ENCODE data around the gene PRAMEF8.
"Not testable (repeated sequence)": the region's sequence is repeated elsewhere in the genome, so short reads cannot be mapped to it uniquely, and the experiment has no call there.

PRAMEF8 gene

DNA sequence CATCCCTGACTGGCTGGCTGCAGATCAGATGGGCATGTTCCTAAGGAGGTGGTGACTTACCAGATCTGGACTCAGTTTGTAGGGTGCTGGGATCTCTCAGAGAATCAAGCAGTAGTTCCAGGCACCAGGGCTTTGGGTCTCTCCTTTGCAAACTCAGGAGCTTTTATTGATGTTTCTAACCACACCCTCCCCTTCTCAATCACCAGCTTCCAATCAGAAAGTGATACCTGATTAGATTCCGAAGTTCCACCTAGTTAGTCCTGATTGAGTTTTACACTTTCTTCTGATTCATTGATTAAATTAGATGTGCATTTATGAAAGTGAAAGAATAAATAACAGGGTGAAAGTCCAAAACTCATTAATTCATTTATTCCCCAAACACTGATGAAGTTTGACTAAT is at the start of gene PRAMEF8:
Gene PRAMEF8, minus strand, starts transcription at position 101 of the 400 bp plus-strand sequence. CDS start 1,046 bp downstream, outside the sequence.
- in situ Hi-C loops (cut with MboI; ENCODE audit: low sequenced_read_pairs); H3K4me1 ChIP-seq; DNase-seq (ENCODE audit: low spot score in 2 of 2); H3K27me3 ChIP-seq (ENCODE audit: low read depth); H3K36me3 ChIP-seq (replicated peaks); H3K9me3 ChIP-seq; H3K4me3 ChIP-seq: not testable (repeated sequence)

DNA sequence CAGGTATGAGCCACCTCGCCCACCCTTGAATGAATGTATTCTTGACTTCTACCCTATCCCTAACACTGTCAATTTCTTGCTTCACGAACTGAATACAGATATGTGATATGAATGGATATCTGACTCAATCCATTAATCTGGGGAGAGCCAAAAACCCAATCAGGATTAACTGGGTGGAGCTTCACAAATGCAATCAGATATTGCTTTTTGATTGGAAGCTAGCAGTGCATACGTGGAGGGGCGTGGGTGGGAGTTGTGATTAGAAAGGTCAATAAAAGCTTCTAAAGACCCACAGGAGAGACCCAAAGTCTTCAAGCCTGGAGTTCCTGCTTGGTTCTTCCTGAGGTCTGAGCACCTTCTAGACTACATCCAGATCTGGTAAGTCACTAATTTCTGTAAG is 30.3 kb upstream of the PRAMEF8 start, which contains the start of gene PRAMEF15:
Gene PRAMEF15, plus strand, starts transcription at position 301 of the 400 bp plus-strand sequence. CDS start 2,827 bp downstream, outside the sequence.
- H3K36me3 ChIP-seq (replicated peaks); H3K4me3 ChIP-seq; DNase-seq (ENCODE audit: low spot score in 2 of 2); H3K27me3 ChIP-seq (ENCODE audit: low read depth); in situ Hi-C loops (cut with MboI; ENCODE audit: low sequenced_read_pairs); H3K9me3 ChIP-seq; H3K4me1 ChIP-seq: not testable (repeated sequence)

DNA sequence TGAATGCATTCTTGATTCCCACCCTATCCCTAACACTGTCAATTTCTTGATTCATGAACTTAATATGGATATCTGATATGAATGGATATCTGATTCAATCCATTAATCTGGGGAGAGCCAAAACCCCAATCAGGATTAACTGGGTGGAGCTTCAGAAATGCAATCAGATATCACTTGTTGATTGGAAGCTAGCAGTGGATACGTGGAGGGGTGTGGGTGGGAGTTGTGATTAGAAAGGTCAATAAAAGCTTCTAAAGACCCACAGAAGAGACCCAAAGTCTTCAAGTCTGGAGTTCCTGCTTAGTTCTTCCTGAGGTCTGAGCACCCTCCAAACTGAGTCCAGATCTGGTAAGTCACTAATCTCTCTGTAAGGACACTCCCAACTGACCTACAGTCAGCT is 18.3 kb upstream of the PRAMEF8 start, which contains the start of gene PRAMEF33:
Gene PRAMEF33, plus strand, starts transcription at position 301 of the 400 bp plus-strand sequence. CDS start 2,416 bp downstream, outside the sequence.
- H3K9me3 ChIP-seq; H3K27me3 ChIP-seq (ENCODE audit: low read depth); DNase-seq (ENCODE audit: low spot score in 2 of 2); H3K4me1 ChIP-seq; in situ Hi-C loops (cut with MboI; ENCODE audit: low sequenced_read_pairs); H3K4me3 ChIP-seq; H3K36me3 ChIP-seq (replicated peaks): not testable (repeated sequence)

DNA sequence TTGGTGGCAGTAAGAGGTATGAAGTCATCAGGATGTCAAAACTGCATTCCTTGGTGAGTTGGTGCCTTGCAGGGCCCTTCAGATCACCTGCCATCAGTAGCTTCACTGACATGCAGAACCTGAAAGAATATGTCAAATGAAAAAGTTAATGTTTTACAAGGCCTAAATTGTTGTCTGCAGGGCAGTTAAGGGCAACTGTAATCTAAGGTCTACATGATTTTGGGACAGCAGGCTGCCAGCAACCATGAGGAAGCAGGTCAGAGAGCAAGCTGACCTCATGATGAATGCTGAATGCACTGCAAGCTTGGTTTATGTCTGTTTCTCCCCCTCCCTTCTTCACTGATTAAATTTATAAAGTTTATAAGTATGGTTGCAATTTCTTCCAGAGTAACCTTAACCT is 17.3 kb upstream of the PRAMEF8 start:
- in situ Hi-C loops (cut with MboI; ENCODE audit: low sequenced_read_pairs); H3K4me1 ChIP-seq; H3K27me3 ChIP-seq (ENCODE audit: low read depth); H3K4me3 ChIP-seq; H3K9me3 ChIP-seq; DNase-seq (ENCODE audit: low spot score in 2 of 2); H3K36me3 ChIP-seq (replicated peaks): not testable (repeated sequence)

DNA sequence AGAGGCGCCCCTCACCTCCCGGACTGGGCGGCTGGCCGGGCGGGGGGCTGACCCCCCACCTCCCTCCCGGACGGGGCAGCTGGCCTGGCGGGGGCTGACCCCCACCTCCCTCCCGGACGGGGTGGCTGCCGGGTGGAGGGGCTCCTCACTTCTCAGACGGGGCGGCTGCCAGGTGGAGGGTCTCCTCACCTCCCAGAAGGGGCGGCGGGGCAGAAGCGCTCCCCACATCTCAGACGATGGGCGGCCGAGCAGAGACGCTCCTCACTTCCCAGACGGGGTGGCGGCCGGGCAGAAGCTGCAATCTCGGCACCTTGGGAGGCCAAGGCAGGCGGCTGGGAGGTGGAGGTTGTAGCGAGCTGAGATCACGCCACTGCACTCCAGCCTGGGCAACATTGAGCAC is 13.8 kb upstream of the PRAMEF8 start:
- H3K4me1 ChIP-seq; H3K9me3 ChIP-seq; H3K4me3 ChIP-seq; H3K36me3 ChIP-seq (replicated peaks); H3K27me3 ChIP-seq (ENCODE audit: low read depth); in situ Hi-C loops (cut with MboI; ENCODE audit: low sequenced_read_pairs); DNase-seq (ENCODE audit: low spot score in 2 of 2): not testable (repeated sequence)

DNA sequence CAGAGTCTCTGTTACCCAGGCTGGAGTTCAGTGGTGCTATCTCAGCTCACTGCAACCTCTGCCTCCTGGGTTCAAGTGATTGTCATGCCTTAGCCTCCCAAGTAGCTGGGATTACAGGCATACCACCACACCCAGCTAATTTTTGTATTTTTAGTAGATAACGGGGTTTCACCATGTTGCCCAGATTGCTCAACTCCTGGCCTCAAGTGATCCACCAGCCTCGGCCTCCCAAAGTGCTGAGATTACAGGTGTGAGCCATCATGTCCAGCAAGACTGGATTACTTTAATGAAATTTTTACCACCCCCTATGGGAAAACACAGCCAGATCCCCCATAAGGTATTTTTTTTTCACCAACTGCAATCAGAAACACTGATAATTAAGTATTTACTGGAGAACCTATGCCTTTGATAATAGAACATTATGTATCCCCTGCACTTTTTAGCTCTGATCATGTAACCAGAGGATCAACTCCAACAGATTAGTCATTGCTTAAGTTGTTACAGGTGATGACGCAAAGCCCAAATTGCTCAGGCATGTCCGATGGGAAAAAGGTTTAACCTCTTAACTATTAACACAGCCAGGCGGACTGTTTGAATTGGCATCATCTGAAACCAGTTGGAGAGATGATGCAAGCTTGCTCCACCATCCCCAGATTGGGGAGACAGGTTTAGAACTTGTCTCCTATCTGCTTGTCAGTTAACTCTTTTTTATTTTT is 12.4 kb upstream of the PRAMEF8 start:
- H3K9me3 ChIP-seq; in situ Hi-C loops (cut with MboI; ENCODE audit: low sequenced_read_pairs); H3K36me3 ChIP-seq (replicated peaks); DNase-seq (ENCODE audit: low spot score in 2 of 2); H3K4me3 ChIP-seq; H3K4me1 ChIP-seq; H3K27me3 ChIP-seq (ENCODE audit: low read depth): not testable (repeated sequence)

DNA sequence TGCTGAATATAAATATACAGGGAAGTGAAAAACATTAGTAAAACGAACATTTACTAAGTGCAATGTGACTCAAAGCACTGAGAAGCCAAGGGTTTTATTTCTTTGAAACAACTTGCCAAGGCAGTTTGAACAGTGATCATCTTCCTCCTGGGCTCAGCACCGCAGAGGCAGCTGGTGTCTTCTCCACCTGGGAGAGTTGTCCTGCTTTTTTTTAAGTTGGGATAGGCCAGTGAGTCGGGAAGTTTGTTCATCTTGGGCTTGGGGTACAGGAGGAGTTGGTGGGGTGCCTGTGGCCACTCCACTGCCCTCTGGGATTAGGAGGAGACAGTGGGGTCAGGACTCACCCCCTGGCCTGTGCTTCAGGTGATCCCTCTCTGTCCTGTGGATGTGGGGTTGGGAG is 4.1 kb upstream of the PRAMEF8 start:
- in situ Hi-C loops (cut with MboI; ENCODE audit: low sequenced_read_pairs); DNase-seq (ENCODE audit: low spot score in 2 of 2); H3K27me3 ChIP-seq (ENCODE audit: low read depth); H3K4me1 ChIP-seq; H3K36me3 ChIP-seq (replicated peaks); H3K4me3 ChIP-seq; H3K9me3 ChIP-seq: not testable (repeated sequence)

DNA sequence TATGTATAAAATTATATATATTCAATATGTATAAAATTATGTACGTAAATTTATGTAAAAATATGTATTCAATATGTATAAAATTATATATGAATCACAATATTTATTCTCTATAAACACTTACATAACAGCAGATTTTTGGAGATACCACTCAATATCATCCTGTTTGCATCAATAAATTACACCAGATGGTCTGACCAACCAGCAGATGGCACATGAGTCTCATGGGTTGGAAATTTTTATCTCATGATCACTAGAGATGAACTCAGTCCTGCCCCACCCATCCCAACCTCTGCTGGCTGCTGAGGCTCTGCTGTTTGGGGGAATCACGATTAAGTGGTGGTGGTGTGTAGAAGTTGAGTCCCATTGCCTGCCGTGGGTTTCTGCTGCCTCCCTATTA is 5.3 kb downstream of the PRAMEF8 start:
- H3K4me3 ChIP-seq; in situ Hi-C loops (cut with MboI; ENCODE audit: low sequenced_read_pairs): not testable (repeated sequence)

DNA sequence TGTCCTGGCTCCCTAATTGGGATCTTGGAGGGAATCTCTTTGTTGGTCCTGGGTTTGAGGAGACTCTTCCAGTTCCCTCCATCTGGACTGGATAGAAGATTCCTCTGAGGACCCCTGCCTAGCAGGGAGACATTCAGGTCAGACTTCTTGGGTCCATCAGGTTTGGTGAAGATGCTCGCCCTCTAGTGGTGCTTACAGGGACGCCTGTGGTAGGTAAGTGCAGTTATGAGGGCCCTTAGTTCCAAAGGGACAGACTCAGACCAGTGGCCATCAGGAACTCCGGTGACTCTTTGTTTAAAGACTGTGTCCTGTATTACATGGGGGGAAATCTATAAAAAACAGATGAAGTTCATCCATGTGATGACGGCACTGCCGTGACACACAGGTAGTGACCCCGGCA is 7.9 kb downstream of the PRAMEF8 start:
- H3K4me1 ChIP-seq; H3K4me3 ChIP-seq; H3K27me3 ChIP-seq (ENCODE audit: low read depth); H3K36me3 ChIP-seq (replicated peaks); in situ Hi-C loops (cut with MboI; ENCODE audit: low sequenced_read_pairs); H3K9me3 ChIP-seq; DNase-seq (ENCODE audit: low spot score in 2 of 2): not testable (repeated sequence)

More for the DNA sequence above, 5.3 kb downstream of the PRAMEF8 start:
- not testable (repeated sequence) for DNase-seq (ENCODE audit: low spot score in 2 of 2); H3K4me1 ChIP-seq; H3K9me3 ChIP-seq; H3K36me3 ChIP-seq (replicated peaks); H3K27me3 ChIP-seq (ENCODE audit: low read depth)

DNA sequence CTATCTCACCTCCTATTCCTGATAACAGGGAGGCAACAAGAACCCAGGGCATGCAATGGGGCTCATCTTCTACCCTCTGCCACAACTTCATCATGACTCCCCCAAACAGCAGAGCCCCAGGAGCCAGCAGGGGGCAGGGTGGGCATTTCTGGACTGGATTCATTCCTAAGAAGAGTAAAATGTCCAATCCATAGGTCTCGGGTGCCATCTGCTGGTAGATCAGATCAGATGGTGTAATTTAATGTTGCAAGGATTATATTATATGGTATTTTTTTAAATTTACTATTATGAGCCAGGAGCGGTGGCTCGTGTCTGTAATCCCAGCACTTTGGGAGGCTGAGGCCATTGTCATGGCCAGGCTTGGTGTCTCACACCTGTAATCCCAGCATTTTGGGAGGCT is 19.8 kb downstream of the PRAMEF8 start:
- H3K4me3 ChIP-seq; in situ Hi-C loops (cut with MboI; ENCODE audit: low sequenced_read_pairs); H3K36me3 ChIP-seq (replicated peaks); H3K27me3 ChIP-seq (ENCODE audit: low read depth); DNase-seq (ENCODE audit: low spot score in 2 of 2); H3K9me3 ChIP-seq; H3K4me1 ChIP-seq: not testable (repeated sequence)

DNA sequence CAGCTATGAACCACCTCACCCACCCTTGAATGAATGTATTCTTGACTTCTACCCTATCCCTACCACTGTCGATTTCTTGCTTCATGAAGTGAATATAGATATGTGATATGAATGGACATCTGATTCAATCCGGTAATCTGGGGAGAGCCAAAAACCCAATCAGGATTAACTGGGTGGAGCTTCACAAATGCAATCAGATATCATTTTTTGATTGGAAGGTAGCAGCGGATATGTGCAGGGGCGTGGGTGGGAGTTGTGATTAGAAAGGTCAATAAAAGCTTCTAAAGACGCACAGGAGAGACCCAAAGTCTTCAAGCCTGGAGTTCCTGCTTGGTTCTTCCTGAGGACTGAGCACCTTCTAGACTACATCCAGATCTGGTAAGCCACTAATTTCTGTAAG is 31.0 kb downstream of the PRAMEF8 start, which contains the start of gene PRAMEF5:
Gene PRAMEF5, plus strand, starts transcription at position 301 of the 400 bp plus-strand sequence. CDS start 5,071 bp downstream, outside the sequence.
- H3K36me3 ChIP-seq (replicated peaks); in situ Hi-C loops (cut with MboI; ENCODE audit: low sequenced_read_pairs); H3K9me3 ChIP-seq; H3K4me3 ChIP-seq; DNase-seq (ENCODE audit: low spot score in 2 of 2); H3K4me1 ChIP-seq; H3K27me3 ChIP-seq (ENCODE audit: low read depth): not testable (repeated sequence)

DNA sequence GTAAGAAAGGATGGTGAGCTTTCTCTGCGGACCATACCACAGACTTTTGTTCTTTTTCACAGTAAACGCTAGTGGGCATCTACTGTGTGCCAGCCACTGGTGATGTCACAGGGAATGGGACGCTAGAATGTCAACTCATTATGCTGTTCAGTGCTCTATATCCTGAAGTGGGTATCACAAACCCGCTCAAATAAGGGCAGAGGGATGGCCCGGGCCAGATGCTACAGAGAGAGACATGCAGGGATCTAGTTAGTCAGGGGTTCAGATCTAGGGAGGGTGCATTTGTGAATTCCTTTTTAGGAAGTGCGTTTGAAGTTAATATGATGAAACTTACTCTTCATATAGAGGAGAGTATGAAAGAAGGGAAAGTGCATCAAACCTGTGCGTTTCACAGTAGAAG is 37.8 kb downstream of the PRAMEF8 start:
- H3K4me3 ChIP-seq; in situ Hi-C loops (cut with MboI; ENCODE audit: low sequenced_read_pairs); H3K27me3 ChIP-seq (ENCODE audit: low read depth); H3K4me1 ChIP-seq; H3K36me3 ChIP-seq (replicated peaks); DNase-seq (ENCODE audit: low spot score in 2 of 2); H3K9me3 ChIP-seq: not testable (repeated sequence)

DNA sequence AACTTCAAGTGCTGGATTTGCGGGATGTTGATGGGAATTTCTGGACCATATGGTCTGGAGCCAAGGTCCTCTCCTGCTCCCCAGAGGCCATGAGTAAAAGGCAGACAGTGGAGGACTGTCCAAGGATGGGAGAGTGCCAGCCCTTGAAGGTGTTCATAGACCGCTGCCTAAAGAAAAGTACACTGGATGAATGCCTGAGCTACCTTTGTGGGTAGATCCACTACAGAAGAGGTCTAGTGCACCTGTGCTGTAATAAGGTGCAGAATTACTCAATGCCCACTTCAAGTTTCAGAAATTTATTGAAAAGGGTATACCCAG is 38.4 kb downstream of the PRAMEF8 start:
- H3K27me3 ChIP-seq (ENCODE audit: low read depth); H3K36me3 ChIP-seq (replicated peaks); H3K9me3 ChIP-seq; H3K4me1 ChIP-seq; H3K4me3 ChIP-seq; in situ Hi-C loops (cut with MboI; ENCODE audit: low sequenced_read_pairs); DNase-seq (ENCODE audit: low spot score in 2 of 2): not testable (repeated sequence)

DNA sequence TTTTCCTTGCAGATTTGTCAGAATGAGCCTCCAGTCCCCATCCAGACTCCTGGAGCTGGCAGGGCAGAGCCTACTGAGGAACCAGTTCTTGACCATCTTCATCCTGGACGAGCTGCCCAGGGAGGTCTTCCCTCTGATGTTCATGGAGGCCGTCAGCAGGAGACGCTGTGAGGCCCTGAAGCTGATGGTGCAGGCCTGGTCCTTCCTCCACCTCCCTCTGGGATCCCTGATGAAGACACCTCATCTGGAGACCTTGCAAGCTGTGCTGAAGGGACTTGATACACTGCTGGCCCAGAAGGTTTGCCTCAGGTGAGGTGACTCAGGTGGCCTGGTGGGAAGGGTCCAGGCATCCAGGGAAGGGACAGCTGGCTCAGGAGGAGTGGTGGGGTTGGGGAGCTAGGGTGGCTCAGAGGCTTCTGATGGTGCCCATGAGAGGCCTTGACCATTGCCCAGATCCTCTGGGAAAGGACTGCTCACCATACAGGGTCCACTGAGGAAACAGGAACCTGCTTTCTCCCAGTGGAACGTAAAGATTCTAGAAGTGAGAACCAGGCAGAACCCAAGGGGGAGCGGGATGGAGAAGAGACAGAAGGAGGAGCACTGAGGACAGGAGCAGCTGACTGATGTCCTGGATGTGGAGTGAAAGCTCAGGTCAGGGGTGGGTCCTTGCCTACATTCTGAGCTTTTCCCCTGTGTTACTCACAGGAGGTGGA is 38.9 kb downstream of the PRAMEF8 start:
- in situ Hi-C loops (cut with MboI; ENCODE audit: low sequenced_read_pairs); H3K4me1 ChIP-seq; H3K9me3 ChIP-seq; DNase-seq (ENCODE audit: low spot score in 2 of 2); H3K36me3 ChIP-seq (replicated peaks); H3K27me3 ChIP-seq (ENCODE audit: low read depth); H3K4me3 ChIP-seq: not testable (repeated sequence)

All from HAP-1 (cell line).